ENCODE results near the gene DHH.
A peak's percentile ranks its signal among the peaks of the same experiment; 100 is the strongest.

The DHH gene

GRCh38 chr12:49055978-49056754 is 38.4 kb downstream of the DHH start:
- Histone ChIP-seq H3K9me3 (ENCODE audit: control insufficient read depth in 2 of 2, low read length in 2 of 2) (no peaks in the 10 kb centered on the region), H3K27me3 (ENCODE audit: control insufficient read depth in 1 of 2, insufficient read depth in 2 of 2, low read length in 2 of 2) (no peaks in the 10 kb centered on the region), H3K4me3 (ENCODE audit: low read length in 2 of 2) (peak overlapping the region in 1 of 2 donors; percentile 91), H3K27ac (ENCODE audit: low read length) (no peak overlapping the region), H3K4me1 (ENCODE audit: control insufficient read depth, insufficient read depth, low read length) (peaks cover 52% of the 10 kb centered on the region), H3K9ac (ENCODE audit: low read length in 2 of 2) (peak overlapping the region; percentile 88 to 94), H3K36me3 (ENCODE audit: control insufficient read depth in 2 of 2, insufficient read depth in 2 of 2, low read length in 2 of 2) (peaks cover 35 to 37% of the 10 kb centered on the region in 2 donors)

DNA sequence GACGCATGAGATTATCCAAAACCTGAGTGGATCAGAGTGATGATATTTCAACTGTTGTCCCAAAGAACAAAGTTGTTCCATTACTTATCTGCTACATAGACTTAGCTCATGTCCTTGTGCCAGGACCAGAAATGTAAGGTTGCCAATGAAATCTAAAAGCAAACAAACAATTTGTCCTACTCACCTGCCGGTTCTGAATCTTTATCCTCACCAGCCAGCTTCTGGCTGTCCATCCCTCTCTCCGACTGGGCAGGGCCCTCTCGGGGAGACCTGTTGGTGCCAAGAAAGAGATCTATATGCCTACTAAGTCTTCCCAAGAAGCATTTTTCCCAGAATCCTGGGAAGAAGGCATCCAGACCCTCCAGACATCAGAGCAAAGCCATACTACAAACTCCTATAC is 39.5 kb downstream of the DHH start:
- H3K27ac ChIP-seq (ENCODE audit: low read length): no peak overlapping the region
- H3K4me1 ChIP-seq (ENCODE audit: control insufficient read depth, insufficient read depth, low read length): peaks cover 48% of the 10 kb centered on the region
- no peak overlapping the region for H3K4me3 ChIP-seq (ENCODE audit: low read length in 2 of 2)
- H3K9ac ChIP-seq (ENCODE audit: low read length in 2 of 2): peak overlapping the region in 1 of 2 donors; percentile 23
- H3K9me3 ChIP-seq (ENCODE audit: control insufficient read depth in 2 of 2, low read length in 2 of 2): no peaks in the 10 kb centered on the region
- H3K36me3 ChIP-seq (ENCODE audit: control insufficient read depth in 2 of 2, insufficient read depth in 2 of 2, low read length in 2 of 2): peaks cover 42 to 48% of the 10 kb centered on the region in 2 donors
- no peaks in the 10 kb centered on the region for H3K27me3 ChIP-seq (ENCODE audit: control insufficient read depth in 1 of 2, insufficient read depth in 2 of 2, low read length in 2 of 2)

GRCh38 chr12:49054524-49054923 is 40.1 kb downstream of the DHH start:
- peaks cover 48% of the 10 kb centered on the region for H3K4me1 ChIP-seq (ENCODE audit: control insufficient read depth, insufficient read depth, low read length)
- peak overlapping the region in 1 of 2 donors; percentile 13 for H3K9ac ChIP-seq (ENCODE audit: low read length in 2 of 2)
- peaks cover 42 to 53% of the 10 kb centered on the region in 2 donors for H3K36me3 ChIP-seq (ENCODE audit: control insufficient read depth in 2 of 2, insufficient read depth in 2 of 2, low read length in 2 of 2)
- H3K27ac ChIP-seq (ENCODE audit: low read length): no peak overlapping the region
- no peaks in the 10 kb centered on the region for H3K27me3 ChIP-seq (ENCODE audit: control insufficient read depth in 1 of 2, insufficient read depth in 2 of 2, low read length in 2 of 2)
- no peak overlapping the region for H3K4me3 ChIP-seq (ENCODE audit: low read length in 2 of 2)
- H3K9me3 ChIP-seq (ENCODE audit: control insufficient read depth in 2 of 2, low read length in 2 of 2): no peaks in the 10 kb centered on the region

DNA sequence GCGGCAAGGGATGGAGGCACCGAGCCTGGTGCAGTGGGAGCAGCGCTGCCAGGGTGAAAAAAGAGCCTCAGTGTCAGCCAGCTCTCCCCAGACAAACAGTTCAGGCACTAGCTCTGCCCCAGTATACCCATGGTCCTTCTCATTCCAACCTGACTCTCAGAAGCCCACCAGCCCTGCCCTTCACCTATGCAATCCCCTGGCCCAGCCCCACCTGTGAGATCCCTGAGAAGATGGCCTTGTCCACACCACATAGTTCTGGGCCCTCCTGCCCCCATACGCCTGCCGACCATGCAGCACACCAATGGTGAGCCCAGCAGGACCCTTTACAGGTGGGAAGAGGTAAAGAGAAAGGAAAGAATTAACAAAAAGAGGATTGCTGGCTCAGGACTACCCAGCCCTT is 40.5 kb downstream of the DHH start:
- Histone ChIP-seq H3K36me3 (ENCODE audit: control insufficient read depth in 2 of 2, insufficient read depth in 2 of 2, low read length in 2 of 2) (peaks cover 47 to 57% of the 10 kb centered on the region in 2 donors), H3K4me3 (ENCODE audit: low read length in 2 of 2) (no peak overlapping the region), H3K27ac (ENCODE audit: low read length) (no peak overlapping the region), H3K27me3 (ENCODE audit: control insufficient read depth in 1 of 2, insufficient read depth in 2 of 2, low read length in 2 of 2) (no peaks in the 10 kb centered on the region), H3K9ac (ENCODE audit: low read length in 2 of 2) (peak overlapping the region in 1 of 2 donors; percentile 13), H3K4me1 (ENCODE audit: control insufficient read depth, insufficient read depth, low read length) (peaks cover 45% of the 10 kb centered on the region), H3K9me3 (ENCODE audit: control insufficient read depth in 2 of 2, low read length in 2 of 2) (no peaks in the 10 kb centered on the region)

GRCh38 chr12:49052451-49053208 is 42.0 kb downstream of the DHH start:
- Histone ChIP-seq H3K36me3 (ENCODE audit: control insufficient read depth in 2 of 2, insufficient read depth in 2 of 2, low read length in 2 of 2) (peaks cover 61 to 71% of the 10 kb centered on the region in 2 donors), H3K4me3 (ENCODE audit: low read length in 2 of 2) (no peak overlapping the region), H3K9me3 (ENCODE audit: control insufficient read depth in 2 of 2, low read length in 2 of 2) (no peaks in the 10 kb centered on the region), H3K4me1 (ENCODE audit: control insufficient read depth, insufficient read depth, low read length) (peaks cover 31% of the 10 kb centered on the region), H3K9ac (ENCODE audit: low read length in 2 of 2) (no peak overlapping the region), H3K27me3 (ENCODE audit: control insufficient read depth in 1 of 2, insufficient read depth in 2 of 2, low read length in 2 of 2) (no peaks in the 10 kb centered on the region), H3K27ac (ENCODE audit: low read length) (no peak overlapping the region)

DNA sequence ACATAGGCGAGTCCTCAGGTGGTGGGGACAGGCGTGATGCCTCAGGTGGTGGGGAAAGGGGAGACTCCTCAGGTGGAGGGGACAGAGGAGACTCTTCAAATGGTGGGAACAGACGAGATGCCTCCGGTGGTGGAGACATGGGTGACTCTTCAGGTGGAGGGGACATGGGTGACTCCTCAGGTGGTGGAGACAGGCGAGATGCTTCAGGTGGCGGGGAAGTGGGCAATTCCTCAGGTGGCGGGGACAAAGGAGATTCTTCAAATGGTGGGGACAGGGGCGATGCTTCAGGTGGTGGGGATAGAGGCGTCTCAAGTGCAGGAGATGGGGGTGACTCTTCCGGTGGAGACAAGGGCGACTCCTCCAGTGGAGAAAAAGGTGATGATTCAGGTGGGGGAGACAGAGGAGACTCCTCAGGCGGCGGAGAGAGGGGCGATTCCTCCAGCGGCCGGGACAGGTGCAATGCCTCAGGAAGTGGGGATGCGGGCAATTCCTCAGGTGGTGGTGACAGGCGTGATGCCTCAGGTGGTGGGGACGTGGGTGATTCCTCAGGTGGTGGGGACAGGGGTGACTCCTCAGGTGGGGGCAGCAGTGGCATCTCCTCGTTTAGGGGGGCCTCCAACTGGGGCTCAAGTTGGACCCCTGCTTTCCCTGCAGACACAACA is 42.7 kb downstream of the DHH start:
- Histone ChIP-seq H3K4me3 (ENCODE audit: low read length in 2 of 2) (no peak overlapping the region), H3K9me3 (ENCODE audit: control insufficient read depth in 2 of 2, low read length in 2 of 2) (no peaks in the 10 kb centered on the region), H3K36me3 (ENCODE audit: control insufficient read depth in 2 of 2, insufficient read depth in 2 of 2, low read length in 2 of 2) (peaks cover 68 to 77% of the 10 kb centered on the region in 2 donors), H3K27me3 (ENCODE audit: control insufficient read depth in 1 of 2, insufficient read depth in 2 of 2, low read length in 2 of 2) (no peaks in the 10 kb centered on the region), H3K4me1 (ENCODE audit: control insufficient read depth, insufficient read depth, low read length) (peaks cover 23% of the 10 kb centered on the region), H3K27ac (ENCODE audit: low read length) (no peak overlapping the region), H3K9ac (ENCODE audit: low read length in 2 of 2) (no peak overlapping the region)

DNA sequence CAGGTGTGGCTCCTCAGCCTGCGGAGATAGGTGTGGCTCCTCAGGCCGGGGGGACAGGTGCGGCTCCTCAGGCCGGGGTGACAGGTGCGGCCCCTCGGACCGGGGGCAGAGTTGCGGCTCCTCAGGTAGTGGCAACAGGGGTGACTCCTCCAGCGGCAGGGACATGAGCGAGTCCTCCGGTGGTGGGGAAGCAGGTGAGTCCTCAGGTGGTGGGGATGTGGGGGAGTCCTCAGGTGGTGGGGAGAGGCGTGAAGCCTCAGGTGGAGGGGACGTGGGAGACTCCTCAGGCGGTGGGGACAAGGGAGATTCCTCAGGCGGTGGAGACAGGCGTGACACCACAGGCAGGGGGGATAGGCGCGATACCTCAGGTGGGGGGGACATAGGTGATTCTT is 43.2 kb downstream of the DHH start:
- no peaks in the 10 kb centered on the region for H3K9me3 ChIP-seq (ENCODE audit: control insufficient read depth in 2 of 2, low read length in 2 of 2)
- H3K27ac ChIP-seq (ENCODE audit: low read length): no peak overlapping the region
- no peak overlapping the region for H3K9ac ChIP-seq (ENCODE audit: low read length in 2 of 2)
- no peaks in the 10 kb centered on the region for H3K27me3 ChIP-seq (ENCODE audit: control insufficient read depth in 1 of 2, insufficient read depth in 2 of 2, low read length in 2 of 2)
- H3K36me3 ChIP-seq (ENCODE audit: control insufficient read depth in 2 of 2, insufficient read depth in 2 of 2, low read length in 2 of 2): peaks cover 71 to 80% of the 10 kb centered on the region in 2 donors
- H3K4me3 ChIP-seq (ENCODE audit: low read length in 2 of 2): no peak overlapping the region
- H3K4me1 ChIP-seq (ENCODE audit: control insufficient read depth, insufficient read depth, low read length): peaks cover 18% of the 10 kb centered on the region

- Histone ChIP-seq H3K27me3 (ENCODE audit: control insufficient read depth in 1 of 2, insufficient read depth in 2 of 2, low read length in 2 of 2) (no peaks in the 10 kb centered on the region), H3K9ac (ENCODE audit: low read length in 2 of 2) (no peak overlapping the region), H3K9me3 (ENCODE audit: control insufficient read depth in 2 of 2, low read length in 2 of 2) (no peaks in the 10 kb centered on the region), H3K4me1 (ENCODE audit: control insufficient read depth, insufficient read depth, low read length) (peaks cover 12% of the 10 kb centered on the region), H3K36me3 (ENCODE audit: control insufficient read depth in 2 of 2, insufficient read depth in 2 of 2, low read length in 2 of 2) (peaks cover 77 to 84% of the 10 kb centered on the region in 2 donors), H3K4me3 (ENCODE audit: low read length in 2 of 2) (no peak overlapping the region), H3K27ac (ENCODE audit: low read length) (no peak overlapping the region)
Measured at GRCh38 chr12:49050507-49051372, 43.9 kb downstream of the DHH start.

- Histone ChIP-seq H3K27ac (ENCODE audit: low read length) (no peak overlapping the region), H3K36me3 (ENCODE audit: control insufficient read depth in 2 of 2, insufficient read depth in 2 of 2, low read length in 2 of 2) (peaks cover 78 to 90% of the 10 kb centered on the region in 2 donors), H3K4me3 (ENCODE audit: low read length in 2 of 2) (no peak overlapping the region), H3K27me3 (ENCODE audit: control insufficient read depth in 1 of 2, insufficient read depth in 2 of 2, low read length in 2 of 2) (no peaks in the 10 kb centered on the region), H3K9ac (ENCODE audit: low read length in 2 of 2) (no peak overlapping the region), H3K4me1 (ENCODE audit: control insufficient read depth, insufficient read depth, low read length) (peaks cover 3% of the 10 kb centered on the region), H3K9me3 (ENCODE audit: control insufficient read depth in 2 of 2, low read length in 2 of 2) (no peaks in the 10 kb centered on the region)
Measured at GRCh38 chr12:49049566-49050224, 44.9 kb downstream of the DHH start.

Data from stomach smooth muscle (tissue), 2 donors.